Measurements from ENCODE around the gene TMEM107.

GRCh38 chr17:8188263-8188839, 12.2 kb upstream of the TMEM107 start:
- TF ChIP-seq REST (IDR thresholded peaks at IDR 0.05; ENCODE audit: insufficient read depth in 1 of 2, low read depth in 2 of 2, low read length in 2 of 2) (no peak), POLR2AphosphoS5 (IDR thresholded peaks at IDR 0.05; ENCODE audit: low read depth, low read length) (no peak), TAF1 (IDR thresholded peaks at IDR 0.05; ENCODE audit: borderline replicate concordance, insufficient read depth, low read length) (no peak), SIN3A (IDR thresholded peaks at IDR 0.05; ENCODE audit: borderline replicate concordance, insufficient read depth, low read length) (no peak)
